HepG2 (cell line): Measurements from ENCODE around the gene LAMC3.

ENCODE experiments used
- CREM ChIP-seq, 2 experiments: sonication (generic) in 1 of 2; formaldehyde crosslinking in 1 of 2; IDR thresholded peaks; 2 replicates each; pipeline versions ENCODE4 v1.4.0 to v1.6.1; 2016 to 2020; ENCODE audit warnings: antibody characterized with exemption in 1 of 2, mild to moderate bottlenecking in 1 of 2, missing genetic modification reagents in 1 of 2
- HNRNPH1 ChIP-seq: fragments of 200-400 bp; formaldehyde crosslinking; optimal IDR thresholded peaks from 2 replicates; pipeline ENCODE3; 2017; ENCODE audit warnings: mild to moderate bottlenecking, low read depth, low read length
- JUND ChIP-seq: sonication (generic); formaldehyde crosslinking; IDR thresholded peaks from 2 replicates; pipeline ENCODE4 v1.8.0; 2022; ENCODE audit warnings: mild to moderate bottlenecking, missing genetic modification reagents
- NR2F1 ChIP-seq, 2 experiments: fragments of 450-650 bp in 1 of 2; formaldehyde crosslinking in 1 of 2; IDR thresholded peaks; 2 replicates each; pipeline versions ENCODE4 v1.5.0 to v1.6.1; 2016 to 2020; ENCODE audit warnings: mild to moderate bottlenecking in 1 of 2, missing compliant biosample characterization in 1 of 2, missing genetic modification reagents in 1 of 2, moderate library complexity in 1 of 2
- TARDBP ChIP-seq: sonication (generic); formaldehyde crosslinking; IDR thresholded peaks from 2 replicates; pipeline ENCODE4 v1.8.0; 2022; ENCODE audit warnings: mild to moderate bottlenecking, missing genetic modification reagents
- ZNF468 ChIP-seq: sonication (generic); formaldehyde crosslinking; IDR thresholded peaks from 2 replicates; pipeline ENCODE4 v1.8.0; 2022; ENCODE audit warnings: mild to moderate bottlenecking, moderate library complexity, missing genetic modification reagents
- TF ChIP-seq, protein P1 (sequence below): sonication (generic); formaldehyde crosslinking; IDR thresholded peaks from 2 replicates; pipeline ENCODE4 v1.5.0; 2020; ENCODE audit warnings: mild to moderate bottlenecking, missing genetic modification reagents, moderate library complexity
- TF ChIP-seq, protein P2 (sequence below), 2 experiments: sonication (generic) in 1 of 2; formaldehyde crosslinking in 1 of 2; IDR thresholded peaks; 2 replicates each; pipeline versions ENCODE4 v1.4.0 to v1.6.1; 2018 to 2020; ENCODE audit warnings: missing genetic modification reagents in 2 of 2, borderline replicate concordance in 1 of 2, low read depth in 1 of 2, mild to moderate bottlenecking in 1 of 2, missing biosample characterization in 1 of 2

DNA sequence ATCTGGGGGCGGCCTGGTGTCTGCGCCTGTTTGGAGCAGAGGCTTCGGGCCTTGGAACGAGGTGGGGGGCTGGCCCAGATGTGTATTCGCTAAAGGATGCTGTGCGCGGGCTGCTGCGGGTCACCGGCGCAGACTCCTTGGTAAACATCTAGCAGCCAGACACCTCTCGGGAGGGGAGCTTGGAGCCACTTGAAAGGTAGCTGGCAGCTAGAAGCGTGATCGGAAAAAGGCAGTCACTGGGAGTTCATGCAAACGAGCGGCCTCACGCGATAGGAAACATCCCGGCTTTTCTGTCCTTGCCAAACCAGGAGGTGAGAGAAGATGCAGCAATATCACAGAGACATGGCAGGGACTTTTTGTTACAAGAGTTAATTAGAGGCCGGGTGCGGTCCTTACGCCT is 8.1 kb downstream of the LAMC3 start:
- TF ChIP-seq NR2F1 (CRISPR knock-in tag; IDR thresholded peaks at IDR 0.05) (no peak), ZNF468 (CRISPR knock-in tag) (no peak), JUND (CRISPR knock-in tag) (no peak), TARDBP (CRISPR knock-in tag) (no peak), CREM (IDR thresholded peaks at IDR 0.05) (no peak), CREM (CRISPR knock-in tag; IDR thresholded peaks at IDR 0.05) (no peak), HNRNPH1 (no peak)
- TF ChIP-seq, protein P1, sequence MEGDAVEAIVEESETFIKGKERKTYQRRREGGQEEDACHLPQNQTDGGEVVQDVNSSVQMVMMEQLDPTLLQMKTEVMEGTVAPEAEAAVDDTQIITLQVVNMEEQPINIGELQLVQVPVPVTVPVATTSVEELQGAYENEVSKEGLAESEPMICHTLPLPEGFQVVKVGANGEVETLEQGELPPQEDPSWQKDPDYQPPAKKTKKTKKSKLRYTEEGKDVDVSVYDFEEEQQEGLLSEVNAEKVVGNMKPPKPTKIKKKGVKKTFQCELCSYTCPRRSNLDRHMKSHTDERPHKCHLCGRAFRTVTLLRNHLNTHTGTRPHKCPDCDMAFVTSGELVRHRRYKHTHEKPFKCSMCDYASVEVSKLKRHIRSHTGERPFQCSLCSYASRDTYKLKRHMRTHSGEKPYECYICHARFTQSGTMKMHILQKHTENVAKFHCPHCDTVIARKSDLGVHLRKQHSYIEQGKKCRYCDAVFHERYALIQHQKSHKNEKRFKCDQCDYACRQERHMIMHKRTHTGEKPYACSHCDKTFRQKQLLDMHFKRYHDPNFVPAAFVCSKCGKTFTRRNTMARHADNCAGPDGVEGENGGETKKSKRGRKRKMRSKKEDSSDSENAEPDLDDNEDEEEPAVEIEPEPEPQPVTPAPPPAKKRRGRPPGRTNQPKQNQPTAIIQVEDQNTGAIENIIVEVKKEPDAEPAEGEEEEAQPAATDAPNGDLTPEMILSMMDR (CRISPR knock-in tag), result no peak
- TF ChIP-seq, protein P2, sequence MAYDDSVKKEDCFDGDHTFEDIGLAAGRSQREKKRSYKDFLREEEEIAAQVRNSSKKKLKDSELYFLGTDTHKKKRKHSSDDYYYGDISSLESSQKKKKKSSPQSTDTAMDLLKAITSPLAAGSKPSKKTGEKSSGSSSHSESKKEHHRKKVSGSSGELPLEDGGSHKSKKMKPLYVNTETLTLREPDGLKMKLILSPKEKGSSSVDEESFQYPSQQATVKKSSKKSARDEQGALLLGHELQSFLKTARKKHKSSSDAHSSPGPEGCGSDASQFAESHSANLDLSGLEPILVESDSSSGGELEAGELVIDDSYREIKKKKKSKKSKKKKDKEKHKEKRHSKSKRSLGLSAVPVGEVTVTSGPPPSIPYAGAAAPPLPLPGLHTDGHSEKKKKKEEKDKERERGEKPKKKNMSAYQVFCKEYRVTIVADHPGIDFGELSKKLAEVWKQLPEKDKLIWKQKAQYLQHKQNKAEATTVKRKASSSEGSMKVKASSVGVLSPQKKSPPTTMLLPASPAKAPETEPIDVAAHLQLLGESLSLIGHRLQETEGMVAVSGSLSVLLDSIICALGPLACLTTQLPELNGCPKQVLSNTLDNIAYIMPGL (CRISPR knock-in tag; IDR thresholded peaks at IDR 0.05; ENCODE audit: borderline replicate concordance in 1 of 2, low read depth in 1 of 2), result no peak
